Right lobe of liver (tissue), 6 donors: ENCODE results near the gene PRICKLE1. TPM values are rescaled to one million over a fixed set of nuclear protein-coding genes. Genes with fewer than 3 reads are reported as not detected.

Experiments
- ATAC-seq, 4 donors: fragments of 200-7000 bp; cut with Tn5 transposase; one replicate each; pipeline ENCODE4 v1.9.1; 2020; ENCODE audit warnings: mild to moderate bottlenecking in 4 of 4, moderate library complexity in 4 of 4
- DNase-seq, 3 donors: peaks; one replicate each; pipeline ENCODE4 v3.0.0-alpha.2; 2020
- H3K27ac ChIP-seq, 3 donors: fragments of 200-600 bp; one replicate each; pipeline ENCODE4 v1.8.0; 2022
- H3K27me3 ChIP-seq, 2 donors: fragments of 200-600 bp; one replicate each; pipeline ENCODE4 v1.8.0; 2022
- H3K36me3 ChIP-seq, 4 donors: fragments of 200-600 bp; sonication (generic) in 1 of 4; one replicate each; pipeline versions ENCODE4 v1.5.1 to v1.8.0; 2017 to 2022; ENCODE audit warnings: control low read depth in 1 of 4
- H3K4me1 ChIP-seq, 4 donors: fragments of 200-600 bp; sonication (generic) in 1 of 4; one replicate each; pipeline versions ENCODE4 v1.5.1 to v1.8.0; 2017 to 2022; ENCODE audit warnings: control low read depth in 1 of 4
- H3K4me3 ChIP-seq, 3 donors: fragments of 200-600 bp; one replicate each; pipeline ENCODE4 v1.8.0; 2022
- H3K9me3 ChIP-seq, 4 donors: fragments of 200-600 bp; sonication (generic) in 1 of 4; one replicate each; pipeline versions ENCODE4 v1.5.1 to v1.8.0; 2017 to 2022; ENCODE audit warnings: control low read depth in 1 of 4
- POLR2A ChIP-seq: fragments of 450-650 bp; IDR thresholded peaks from one replicate; pipeline ENCODE4 v1.6.1; 2017; ENCODE audit warnings: antibody characterized with exemption, mild to moderate bottlenecking
- WGBS: methylation state at CpG from one replicate; pipeline ENCODE4 v1.1.6; 2018; ENCODE audit warnings: low coverage, low lambda C conversion rate; ENCODE audit not compliant: insufficient coverage; ENCODE audit errors: missing lambda C conversion rate; 5-methylcytosine and 5-hydroxymethylcytosine counted together
- intact Hi-C, 2 donors: fragments of 100-400 bp; cut with DNase I; formaldehyde crosslinking; loops; one replicate each; pipeline versions ENCODE4 v1.11.2 to v1.14.1; 2022
- total RNA-seq, 6 experiments: library from RNA; depleted of rRNA in 2 of 6; stranded (reverse); fragments of >200 nt in 2 of 6; fragmentation: NEBNext Ultra II Directional in 3 of 6; extraction: Animal tissue kit (Norgen Biotek cat#: 25700) in 3 of 6; gene quantifications; one replicate each; pipeline versions ENCODE4 v1.1.0 to v1.2.4, GENCODE V29; 2016 to 2023
- TF ChIP-seq, protein P1 (sequence below), 4 donors: fragments of 200-600 bp in 3 of 4; fragments of 450-650 bp in 1 of 4; IDR thresholded peaks; one replicate each; pipeline versions ENCODE4 v1.5.1 to v1.8.0; 2016 to 2022; ENCODE audit warnings: antibody characterized with exemption in 4 of 4, mild to moderate bottlenecking in 2 of 4
- donor health status: DM: no; HTN: yes; CAD: no.
- donor health status: DM: no; HTN: no; CAD: no.
- donor health status: DM: no; HTN: no; CAD: no.
- donor health status: DM: no; HTN: yes; CAD: no.
- donor health status: DM: no; HTN: yes; CAD: no.

Gene PRICKLE1
- total RNA-seq, 6 experiments from 2014 or later = 0.79 to 2.9 (median 1.1) TPM

DNA sequence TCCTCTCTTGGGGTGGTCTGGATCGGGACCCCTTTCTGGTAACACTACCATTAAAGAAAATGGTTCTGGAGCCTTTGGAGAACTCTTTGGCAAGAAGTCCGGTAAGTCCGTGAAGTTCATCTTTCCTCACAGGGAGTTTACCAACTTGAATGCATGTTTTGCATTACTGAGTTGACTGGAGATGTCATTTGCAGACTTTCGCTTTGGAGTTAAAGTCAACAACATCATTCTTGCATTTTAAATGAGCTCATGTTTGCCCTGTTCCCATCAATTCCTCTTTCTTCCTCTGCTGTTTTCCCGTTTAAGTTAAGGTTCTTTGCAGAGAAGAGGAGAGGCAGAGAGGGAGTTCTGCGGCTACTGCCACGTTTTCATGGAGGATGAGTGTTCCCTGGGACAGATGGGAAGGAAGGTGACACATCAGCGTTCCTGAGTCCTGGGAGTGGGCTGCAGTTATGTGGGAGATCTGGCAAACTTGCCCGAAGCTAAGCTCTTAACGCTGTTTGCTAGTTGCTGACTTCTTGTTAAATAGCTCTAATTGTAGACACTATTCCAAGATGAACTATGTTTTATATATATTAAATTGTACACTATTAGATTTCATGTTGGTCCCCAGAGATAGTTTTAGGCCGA, 18.8 kb upstream of the PRICKLE1 start:
- no peak for DNase-seq
- 45% methylated on average over 11 of the region's 11 CpGs for WGBS
- no peaks in the 10 kb centered on the region for H3K27me3 ChIP-seq
- H3K36me3 ChIP-seq = no peaks in the 10 kb centered on the region
- TF ChIP-seq, protein P1, sequence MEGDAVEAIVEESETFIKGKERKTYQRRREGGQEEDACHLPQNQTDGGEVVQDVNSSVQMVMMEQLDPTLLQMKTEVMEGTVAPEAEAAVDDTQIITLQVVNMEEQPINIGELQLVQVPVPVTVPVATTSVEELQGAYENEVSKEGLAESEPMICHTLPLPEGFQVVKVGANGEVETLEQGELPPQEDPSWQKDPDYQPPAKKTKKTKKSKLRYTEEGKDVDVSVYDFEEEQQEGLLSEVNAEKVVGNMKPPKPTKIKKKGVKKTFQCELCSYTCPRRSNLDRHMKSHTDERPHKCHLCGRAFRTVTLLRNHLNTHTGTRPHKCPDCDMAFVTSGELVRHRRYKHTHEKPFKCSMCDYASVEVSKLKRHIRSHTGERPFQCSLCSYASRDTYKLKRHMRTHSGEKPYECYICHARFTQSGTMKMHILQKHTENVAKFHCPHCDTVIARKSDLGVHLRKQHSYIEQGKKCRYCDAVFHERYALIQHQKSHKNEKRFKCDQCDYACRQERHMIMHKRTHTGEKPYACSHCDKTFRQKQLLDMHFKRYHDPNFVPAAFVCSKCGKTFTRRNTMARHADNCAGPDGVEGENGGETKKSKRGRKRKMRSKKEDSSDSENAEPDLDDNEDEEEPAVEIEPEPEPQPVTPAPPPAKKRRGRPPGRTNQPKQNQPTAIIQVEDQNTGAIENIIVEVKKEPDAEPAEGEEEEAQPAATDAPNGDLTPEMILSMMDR (IDR thresholded peaks at IDR 0.05) = no peak
- TF ChIP-seq POLR2A = no peak
- no peak for ATAC-seq
- H3K9me3 ChIP-seq = no peaks in the 10 kb centered on the region
- H3K4me3 ChIP-seq = no peak overlapping the region
- no peaks in the 10 kb centered on the region for H3K4me1 ChIP-seq
- no peak overlapping the region for H3K27ac ChIP-seq
- intact Hi-C loops = no loop called here

DNA sequence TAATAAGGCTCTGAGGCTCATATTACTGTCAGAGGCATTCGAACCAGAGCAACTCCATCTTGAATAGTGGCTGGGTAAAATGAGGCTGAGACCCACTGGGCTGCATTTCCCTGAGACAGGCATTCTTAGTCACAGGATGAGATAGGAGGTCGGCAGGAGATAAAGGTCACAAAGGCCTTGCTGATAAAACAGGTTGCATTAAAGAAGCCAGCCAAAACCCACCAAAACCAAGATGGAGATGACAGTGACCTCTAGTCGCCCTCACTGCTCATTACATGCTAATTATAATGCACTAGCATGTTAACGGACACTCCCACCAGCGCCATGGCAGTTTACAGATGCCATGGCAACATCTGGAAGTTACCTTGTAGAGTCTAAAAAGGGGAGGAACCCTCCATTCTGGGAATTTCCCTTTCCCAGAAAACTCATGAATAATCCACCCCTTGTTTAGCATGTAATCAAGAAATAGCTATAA, 18.1 kb upstream of the PRICKLE1 start:
- no peak for ATAC-seq
- H3K27ac ChIP-seq = no peak overlapping the region

DNA sequence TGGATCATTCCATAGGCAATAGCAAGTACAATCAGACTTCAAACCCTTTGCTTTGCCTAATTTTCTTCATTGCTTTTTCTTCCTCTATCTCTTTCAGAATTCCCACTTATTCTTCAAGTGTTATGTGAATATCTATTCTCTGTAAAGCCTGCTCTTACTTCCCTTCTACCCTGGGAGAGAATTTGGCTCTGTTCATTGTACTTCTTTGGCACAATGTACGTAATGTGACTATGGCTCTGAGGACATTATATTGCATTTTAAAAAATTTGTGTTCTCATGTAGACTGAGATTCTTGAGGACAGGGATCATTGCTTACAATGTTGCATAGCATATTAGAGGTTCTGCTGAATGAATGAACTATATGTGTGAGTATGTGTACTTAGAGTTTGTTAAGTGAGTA, 16.9 kb upstream of the PRICKLE1 start:
- Histone ChIP-seq H3K4me3 (no peak overlapping the region), H3K4me1 (no peaks in the 10 kb centered on the region), H3K36me3 (no peaks in the 10 kb centered on the region), H3K27ac (no peak overlapping the region), H3K9me3 (no peaks in the 10 kb centered on the region), H3K27me3 (no peaks in the 10 kb centered on the region)
- TF ChIP-seq, protein P1 (IDR thresholded peaks at IDR 0.05) = no peak
- TF ChIP-seq POLR2A = no peak
- WGBS = 53% methylated on average over 1 of the region's 1 CpG
- intact Hi-C loops = no loop called here
- ATAC-seq (no peak), DNase-seq (no peak)

More for the DNA sequence above, 18.1 kb upstream of the PRICKLE1 start:
- no peaks in the 10 kb centered on the region for H3K36me3 ChIP-seq
- no peak overlapping the region for H3K4me3 ChIP-seq
- intact Hi-C loops = no loop called here
- no peak for DNase-seq
- 66% methylated on average over 4 of the region's 5 CpGs for WGBS
- H3K4me1 ChIP-seq = no peaks in the 10 kb centered on the region
- H3K27me3 ChIP-seq = no peaks in the 10 kb centered on the region
- no peak for TF ChIP-seq POLR2A
- TF ChIP-seq, protein P1 (IDR thresholded peaks at IDR 0.05) = no peak
- no peaks in the 10 kb centered on the region for H3K9me3 ChIP-seq

DNA sequence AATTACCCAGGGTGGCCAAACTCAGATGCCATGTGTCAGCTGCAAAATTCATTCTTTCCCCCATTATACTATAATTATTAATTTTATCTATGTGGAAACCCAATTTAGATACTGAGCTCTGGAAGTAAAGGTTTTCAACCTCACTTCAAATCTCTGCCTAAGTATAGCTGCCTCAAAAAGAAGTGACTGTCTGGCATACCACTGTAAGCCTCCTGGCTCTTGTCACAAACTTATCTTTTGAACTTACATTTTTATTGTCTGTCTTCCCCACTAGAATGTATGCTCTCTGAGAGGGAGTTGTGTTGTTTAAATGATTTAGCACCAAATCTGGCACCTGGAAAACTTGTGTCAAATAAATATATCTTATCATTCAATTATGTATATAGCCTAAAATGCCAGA, 16.1 kb upstream of the PRICKLE1 start:
- Histone ChIP-seq H3K4me1 (no peaks in the 10 kb centered on the region), H3K27ac (no peak overlapping the region), H3K4me3 (no peak overlapping the region), H3K27me3 (no peaks in the 10 kb centered on the region), H3K9me3 (no peaks in the 10 kb centered on the region), H3K36me3 (no peaks in the 10 kb centered on the region)
- DNase-seq (no peak), ATAC-seq (no peak)
- intact Hi-C loops = no loop called here
- TF ChIP-seq, protein P1 (IDR thresholded peaks at IDR 0.05) = no peak
- TF ChIP-seq POLR2A = no peak
